Natural killer cell (primary cell): ENCODE results near the gene HMGCS2. TPM values are rescaled to one million over a fixed set of nuclear protein-coding genes. Genes with fewer than 3 reads are reported as not detected.

Experiments used
- ATAC-seq, 3 donors: fragments of 150-1000 bp in 2 of 3; fragments of 200-7000 bp in 1 of 3; cut with Tn5 transposase; 1 replicate in 1 of 3; 2 replicates in 2 of 3; pipeline ENCODE4 v1.10.0; 2021; ENCODE audit warnings: mild to moderate bottlenecking in 2 of 3, moderate library complexity in 2 of 3
- DNase-seq, 2 donors: peaks; one replicate each; pipeline versions ENCODE4 v3.0.0 to v3.0.0-alpha.2; 2013 to 2021; ENCODE audit warnings: mixed read lengths in 1 of 2
- H3K27ac ChIP-seq: one replicate; pipeline ENCODE4 v1.5.1; 2013; ENCODE audit warnings: mild to moderate bottlenecking, low read length
- H3K27me3 ChIP-seq: one replicate; pipeline ENCODE4 v1.6.1; 2013; ENCODE audit warnings: low read length; ENCODE audit not compliant: control insufficient read depth, insufficient read depth
- H3K36me3 ChIP-seq: one replicate; pipeline ENCODE4 v1.6.1; 2013; ENCODE audit warnings: low read length; ENCODE audit not compliant: control insufficient read depth, insufficient read depth
- H3K4me1 ChIP-seq: one replicate; pipeline ENCODE4 v1.6.1; 2013; ENCODE audit warnings: low read length; ENCODE audit not compliant: control insufficient read depth, insufficient read depth
- H3K4me3 ChIP-seq: one replicate; pipeline ENCODE4 v1.5.1; 2013; ENCODE audit warnings: low read length
- H3K9me3 ChIP-seq: one replicate; pipeline ENCODE4 v1.6.1; 2013; ENCODE audit warnings: low read length; ENCODE audit not compliant: control insufficient read depth, insufficient read depth
- H3K27ac Mint-ChIP-seq, 2 donors: one replicate each; pipeline ENCODE4 v1.8.0; 2022; ENCODE audit warnings: mild to moderate bottlenecking in 2 of 2, mixed read lengths in 2 of 2, moderate library complexity in 1 of 2
- H3K27me3 Mint-ChIP-seq, 2 donors: one replicate each; pipeline ENCODE4 v1.8.0; 2022; ENCODE audit warnings: low read depth in 2 of 2, mixed read lengths in 2 of 2
- H3K36me3 Mint-ChIP-seq: one replicate; pipeline ENCODE4 v1.8.0; 2022; ENCODE audit warnings: mixed read lengths
- H3K4me1 Mint-ChIP-seq, 2 donors: one replicate each; pipeline ENCODE4 v1.8.0; 2022; ENCODE audit warnings: mixed read lengths in 2 of 2
- H3K4me3 Mint-ChIP-seq: one replicate; pipeline ENCODE4 v1.8.0; 2022; ENCODE audit warnings: mild to moderate bottlenecking, moderate library complexity, mixed read lengths
- H3K9me3 Mint-ChIP-seq, 2 donors: one replicate each; pipeline ENCODE4 v1.8.0; 2022; ENCODE audit warnings: mixed read lengths in 2 of 2
- CTCF ChIP-seq: fragments of 200-600 bp; IDR thresholded peaks from one replicate; pipeline ENCODE4 v1.8.0; 2022; ENCODE audit warnings: antibody characterized with exemption
- WGBS: methylation state at CpG from one replicate; pipeline ENCODE4 v1.1.7; 2013; ENCODE audit warnings: missing lambda C conversion rate; ENCODE audit not compliant: insufficient coverage; 5-methylcytosine and 5-hydroxymethylcytosine counted together
- intact Hi-C: fragments of 100-400 bp; cut with micrococcal nuclease; formaldehyde crosslinking; loops from one replicate; pipeline ENCODE4 v1.14.2; 2022
- total RNA-seq, 4 donors: library from RNA; stranded (reverse); fragments of 120-200 nt in 1 of 4; gene quantifications; one replicate each; pipeline versions ENCODE4 v1.2.3 to v1.2.4, GENCODE V29; 2013 to 2022

HMGCS2 gene
- total RNA-seq, 3 donors from 2014 or later (not counting 1 experiment from before 2014, with no cell fraction given): not detected

GRCh38 chr1:119732465-119733168 lies 36.1 kb downstream of the HMGCS2 start:
- DNase-seq: no peak
- Histone ChIP-seq H3K27ac (no peak overlapping the region), H3K4me3 (no peak overlapping the region), H3K27me3 (no peaks in the 10 kb centered on the region), H3K4me1 (no peaks in the 10 kb centered on the region), H3K9me3 (no peaks in the 10 kb centered on the region), H3K36me3 (no peaks in the 10 kb centered on the region)
- WGBS: 86% methylated on average over 9 of the region's 11 CpGs
- Mint-ChIP-seq H3K9me3 (no peaks in the 10 kb centered on the region), H3K4me1 (no peaks in the 10 kb centered on the region), H3K27me3 (no peaks in the 10 kb centered on the region), H3K27ac (no peak overlapping the region), H3K36me3 (no peaks in the 10 kb centered on the region), H3K4me3 (no peak overlapping the region)
- ATAC-seq: no peak
- no peak for TF ChIP-seq CTCF
- intact Hi-C loops: no loop called here

- ATAC-seq (no peak), DNase-seq (no peak)
- Mint-ChIP-seq H3K9me3 (no peaks in the 10 kb centered on the region), H3K4me1 (no peaks in the 10 kb centered on the region), H3K27me3 (no peaks in the 10 kb centered on the region), H3K36me3 (no peaks in the 10 kb centered on the region), H3K4me3 (no peak overlapping the region), H3K27ac (no peak overlapping the region)
- Histone ChIP-seq H3K36me3 (no peaks in the 10 kb centered on the region), H3K27ac (no peak overlapping the region), H3K4me1 (no peaks in the 10 kb centered on the region), H3K9me3 (no peaks in the 10 kb centered on the region), H3K4me3 (no peak overlapping the region), H3K27me3 (no peaks in the 10 kb centered on the region)
- no peak for TF ChIP-seq CTCF
- intact Hi-C loops: no loop called here
- 93% methylated on average over 6 of the region's 6 CpGs for WGBS
Observed at GRCh38 chr1:119731741-119732430, 36.8 kb downstream of the HMGCS2 start.

- TF ChIP-seq CTCF: no peak
- ATAC-seq (no peak), DNase-seq (no peak)
- no peaks in the 10 kb centered on the region for H3K9me3 Mint-ChIP-seq
- no peaks in the 10 kb centered on the region for H3K4me1 ChIP-seq
- no peak overlapping the region for H3K4me3 ChIP-seq
- H3K27me3 ChIP-seq: no peaks in the 10 kb centered on the region
- H3K27me3 Mint-ChIP-seq: no peaks in the 10 kb centered on the region
- no peaks in the 10 kb centered on the region for H3K36me3 ChIP-seq
- no peaks in the 10 kb centered on the region for H3K36me3 Mint-ChIP-seq
- H3K9me3 ChIP-seq: no peaks in the 10 kb centered on the region
- 86% methylated on average over 5 of the region's 5 CpGs for WGBS
- intact Hi-C loops: no loop called here
- H3K4me3 Mint-ChIP-seq: no peak overlapping the region
- H3K27ac Mint-ChIP-seq: no peak overlapping the region
- no peaks in the 10 kb centered on the region for H3K4me1 Mint-ChIP-seq
- H3K27ac ChIP-seq: no peak overlapping the region
Observed at GRCh38 chr1:119731060-119731459, 37.6 kb downstream of the HMGCS2 start.

GRCh38 chr1:119729044-119729443 lies 39.7 kb downstream of the HMGCS2 start:
- Mint-ChIP-seq H3K9me3 (no peaks in the 10 kb centered on the region), H3K4me3 (no peak overlapping the region), H3K4me1 (no peaks in the 10 kb centered on the region), H3K36me3 (no peaks in the 10 kb centered on the region), H3K27me3 (no peaks in the 10 kb centered on the region), H3K27ac (no peak overlapping the region)
- Histone ChIP-seq H3K27me3 (no peaks in the 10 kb centered on the region), H3K27ac (no peak overlapping the region), H3K36me3 (no peaks in the 10 kb centered on the region), H3K4me3 (no peak overlapping the region), H3K9me3 (no peaks in the 10 kb centered on the region), H3K4me1 (no peaks in the 10 kb centered on the region)
- no peak for TF ChIP-seq CTCF
- intact Hi-C loops: no loop called here
- DNase-seq (no peak), ATAC-seq (no peak)
